ENCODE measurements around the gene FAM193B. TPM values are rescaled to one million over a fixed set of nuclear protein-coding genes. Genes with fewer than 3 reads are reported as not detected.
A peak's percentile ranks its signal among the peaks of the same experiment; 100 is the strongest.
"Not testable (repeated sequence)": the region's sequence is repeated elsewhere in the genome, so short reads cannot be mapped to it uniquely, and the experiment has no call there.

Gene FAM193B
- total RNA-seq, 1 donor from 2014 or later: 103 TPM

- peak overlapping the region; percentile 39 for H3K27ac Mint-ChIP-seq
- DNase-seq (ENCODE audit: extremely low spot score, unreplicated experiment): no peak
- no peaks in the 10 kb centered on the region for H3K4me1 Mint-ChIP-seq (ENCODE audit: unreplicated experiment)
- H3K27me3 Mint-ChIP-seq: no peaks in the 10 kb centered on the region
- no peak overlapping the region for H3K4me3 Mint-ChIP-seq
- H3K9me3 Mint-ChIP-seq: no peaks in the 10 kb centered on the region
- TF ChIP-seq CTCF (conservative IDR thresholded peaks at IDR 0.05): no peak
- H3K36me3 Mint-ChIP-seq: peaks cover 11% of the 10 kb centered on the region
These were observed 16.7 kb downstream of the FAM193B start for GRCh38 chr5:177537389-177538361.

- H3K9me3 Mint-ChIP-seq: no peaks in the 10 kb centered on the region
- H3K27ac Mint-ChIP-seq: no peak overlapping the region
- H3K4me1 Mint-ChIP-seq (ENCODE audit: unreplicated experiment): no peaks in the 10 kb centered on the region
- TF ChIP-seq CTCF (conservative IDR thresholded peaks at IDR 0.05): no peak
- peaks cover 9% of the 10 kb centered on the region for H3K36me3 Mint-ChIP-seq
- DNase-seq (ENCODE audit: extremely low spot score, unreplicated experiment): no peak
- H3K27me3 Mint-ChIP-seq: no peaks in the 10 kb centered on the region
- H3K4me3 Mint-ChIP-seq: no peak overlapping the region
These were observed 18.0 kb downstream of the FAM193B start for GRCh38 chr5:177536386-177536785.

- no peaks in the 10 kb centered on the region for H3K9me3 Mint-ChIP-seq
- H3K4me1 Mint-ChIP-seq (ENCODE audit: unreplicated experiment): no peaks in the 10 kb centered on the region
- H3K36me3 Mint-ChIP-seq: peaks cover 11% of the 10 kb centered on the region
- no peak for DNase-seq (ENCODE audit: extremely low spot score, unreplicated experiment)
- no peak overlapping the region for H3K27ac Mint-ChIP-seq
- no peak overlapping the region for H3K4me3 Mint-ChIP-seq
- no peaks in the 10 kb centered on the region for H3K27me3 Mint-ChIP-seq
- TF ChIP-seq CTCF (conservative IDR thresholded peaks at IDR 0.05): no peak
These were observed 19.2 kb downstream of the FAM193B start for GRCh38 chr5:177535125-177535524.

- H3K36me3 Mint-ChIP-seq: peaks cover 12% of the 10 kb centered on the region
- H3K4me1 Mint-ChIP-seq (ENCODE audit: unreplicated experiment); H3K27me3 Mint-ChIP-seq; H3K4me3 Mint-ChIP-seq; DNase-seq (ENCODE audit: extremely low spot score, unreplicated experiment); H3K27ac Mint-ChIP-seq; H3K9me3 Mint-ChIP-seq: not testable (repeated sequence)
These were observed 19.9 kb downstream of the FAM193B start for GRCh38 chr5:177534433-177534832.

GRCh38 chr5:177531209-177531940, 23.0 kb downstream of the FAM193B start:
- H3K27ac Mint-ChIP-seq: no peak overlapping the region

More at GRCh38 chr5:177531209-177531940, 23.0 kb downstream of the FAM193B start:
- no peaks in the 10 kb centered on the region for H3K9me3 Mint-ChIP-seq
- TF ChIP-seq CTCF (conservative IDR thresholded peaks at IDR 0.05): no peak
- peaks cover 12% of the 10 kb centered on the region for H3K36me3 Mint-ChIP-seq
- no peak overlapping the region for H3K4me3 Mint-ChIP-seq
- no peaks in the 10 kb centered on the region for H3K4me1 Mint-ChIP-seq (ENCODE audit: unreplicated experiment)
- DNase-seq (ENCODE audit: extremely low spot score, unreplicated experiment): no peak
- no peaks in the 10 kb centered on the region for H3K27me3 Mint-ChIP-seq

Data from type B pancreatic cell (in vitro differentiated cells).